Middle frontal gyrus (tissue), 1 donor: ENCODE measurements around the gene FRY.
A peak's percentile ranks its signal among the peaks of the same experiment; 100 is the strongest.

Source experiments
- DNase-seq: peaks from one replicate; pipeline ENCODE4 v3.0.0-alpha.2; 2015; ENCODE audit warnings: low spot score; ENCODE audit errors: extremely low spot score

The FRY gene

DNA sequence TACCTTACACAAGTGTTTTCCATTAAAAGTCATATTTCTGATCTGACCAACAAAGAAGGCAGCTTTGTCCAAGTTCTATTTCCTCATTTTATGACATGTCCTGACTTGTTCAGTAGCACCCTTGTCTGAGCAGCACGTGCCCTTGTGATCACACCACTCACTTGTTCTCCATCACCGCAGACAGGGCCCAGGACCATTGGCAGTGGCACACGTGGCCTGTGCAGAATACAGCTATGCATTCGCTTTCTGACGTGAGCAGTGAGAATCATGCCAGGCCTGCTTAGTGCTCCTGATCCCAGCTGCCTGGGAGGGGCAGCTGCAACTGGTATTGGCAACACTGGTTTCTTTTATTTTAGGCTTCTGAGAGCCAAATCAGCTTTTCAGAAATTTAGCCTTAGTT lies 134.2 kb downstream of the FRY start:
- peak; percentile 20 for DNase-seq

DNA sequence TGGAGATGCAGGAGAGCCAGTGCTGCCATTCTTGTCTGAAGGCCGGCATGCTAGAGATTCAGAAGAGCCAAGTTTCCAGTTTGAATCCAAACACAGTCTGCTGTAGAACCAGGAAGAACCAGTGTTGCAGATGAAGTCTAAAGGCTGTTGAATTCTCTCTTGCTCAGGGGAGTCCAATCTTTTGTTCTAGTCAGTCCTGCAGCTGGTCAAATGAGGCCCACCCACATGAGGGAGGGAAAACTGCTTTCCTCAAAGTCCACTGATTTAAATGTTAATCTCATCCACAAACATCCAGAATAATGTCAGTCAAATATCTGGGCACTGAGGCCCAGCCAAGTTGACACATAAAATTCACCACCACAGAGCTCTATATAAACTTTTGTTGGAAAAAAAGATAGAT lies 136.6 kb downstream of the FRY start:
- DNase-seq, result no peak

DNA sequence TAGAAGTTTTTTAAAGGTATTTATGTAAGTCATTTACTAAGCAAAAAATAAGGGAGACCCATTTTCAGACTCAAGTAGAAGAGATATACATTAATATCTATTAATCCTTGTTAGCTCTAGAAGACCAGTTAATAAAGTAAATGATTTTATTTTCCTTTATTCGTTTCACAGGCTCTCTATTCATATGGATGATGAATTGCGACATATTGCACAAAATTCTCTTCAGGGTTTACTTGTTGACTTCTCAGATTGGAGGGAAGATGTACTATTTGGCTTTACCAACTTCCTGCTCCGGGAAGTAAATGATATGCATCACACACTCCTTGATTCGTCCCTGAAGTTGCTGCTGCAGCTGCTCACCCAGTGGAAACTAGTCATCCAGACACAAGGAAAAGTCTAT lies 139.3 kb downstream of the FRY start:
- DNase-seq, result no peak

DNA sequence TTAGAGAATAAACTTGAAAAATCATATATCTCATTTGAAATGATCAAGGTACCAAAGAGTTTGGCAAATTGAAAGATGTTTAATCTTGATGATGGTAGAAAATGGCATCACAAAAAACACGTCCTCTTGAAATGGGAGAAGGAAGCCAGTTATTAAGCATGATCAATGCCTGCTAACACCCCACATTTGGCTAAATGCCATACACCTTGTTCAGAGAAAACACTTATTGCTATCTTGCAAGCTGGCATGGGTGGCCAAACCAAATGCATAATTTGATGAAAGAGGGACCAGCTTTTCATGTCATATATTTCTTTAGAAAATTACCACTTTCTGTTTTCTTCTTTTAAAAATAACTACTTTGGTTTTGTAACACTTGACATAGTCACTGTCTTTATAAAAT lies 142.3 kb downstream of the FRY start:
- DNase-seq, result no peak

DNA sequence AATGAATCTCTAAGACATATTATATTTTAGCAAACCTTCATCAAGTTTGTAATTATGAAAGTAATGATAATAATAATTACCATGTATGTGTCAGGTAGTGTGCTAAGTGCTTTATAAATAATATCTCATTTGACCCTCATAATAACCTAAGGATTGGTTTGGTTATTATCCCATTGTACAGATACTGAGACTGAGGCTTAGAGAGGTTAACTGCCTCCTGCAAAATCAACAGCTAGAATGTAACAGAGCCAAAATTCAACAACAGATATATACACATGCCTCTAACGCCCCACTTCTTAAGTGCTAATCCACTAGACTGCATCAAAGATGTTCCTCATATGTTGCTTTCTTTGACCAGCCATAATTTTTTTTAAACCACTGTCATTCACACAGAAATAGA lies 142.8 kb downstream of the FRY start:
- no peak for DNase-seq

DNA sequence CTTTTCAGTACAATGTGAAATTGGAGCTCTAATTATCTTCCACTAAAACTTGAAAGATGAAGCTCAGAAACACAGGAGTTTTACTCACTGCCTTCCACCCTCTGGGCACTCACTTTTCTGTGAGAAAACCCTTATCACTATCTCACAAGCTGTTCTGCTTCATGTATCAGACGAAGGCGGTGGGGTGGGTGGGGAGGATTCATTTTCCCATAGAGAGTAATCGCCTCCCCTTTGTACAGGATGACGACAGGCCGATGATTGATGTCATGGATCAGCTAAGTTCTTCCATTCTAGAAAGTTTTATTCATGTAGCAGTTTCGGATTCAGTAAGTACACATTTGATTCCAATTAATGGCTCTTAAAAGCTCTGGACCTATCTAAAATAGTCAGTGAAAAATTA lies 143.7 kb downstream of the FRY start:
- no peak for DNase-seq

DNA sequence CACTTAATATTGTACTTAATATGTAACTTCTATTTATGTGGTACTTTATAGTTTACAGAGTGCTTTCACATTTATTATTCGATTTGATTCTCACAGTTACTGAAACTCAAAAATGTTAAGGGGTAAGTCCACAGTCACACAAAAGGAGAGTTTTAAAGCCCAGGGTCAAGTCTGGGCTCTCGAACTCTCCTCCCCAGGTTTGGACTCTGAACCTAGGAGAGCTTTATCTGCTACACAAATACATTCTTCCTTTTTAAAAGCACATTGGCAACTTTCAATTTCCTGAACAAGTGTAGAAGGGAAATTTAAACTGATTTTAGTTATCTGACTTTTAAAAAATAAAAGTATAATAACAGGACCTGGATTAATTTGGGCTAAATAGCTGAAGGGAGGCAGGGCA lies 144.4 kb downstream of the FRY start:
- no peak for DNase-seq

DNA sequence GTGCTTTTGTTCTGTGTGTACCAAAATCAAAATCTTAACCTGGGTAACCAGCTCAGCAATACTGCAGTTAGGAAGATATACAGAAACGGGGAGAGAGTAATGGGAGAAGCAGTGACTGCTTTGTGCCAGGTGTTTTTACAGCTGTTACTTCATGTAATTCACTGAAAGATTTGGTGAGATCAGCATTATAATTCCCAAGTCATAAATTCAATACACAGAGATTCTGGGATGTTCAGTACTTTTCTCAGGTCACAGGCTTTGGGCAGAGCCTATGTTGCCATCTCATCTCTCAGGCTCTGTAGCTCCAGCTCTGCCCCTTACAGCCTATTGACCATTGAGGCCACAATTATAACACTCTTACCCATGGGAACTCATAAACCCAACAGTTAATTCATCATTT lies 145.1 kb downstream of the FRY start:
- DNase-seq, result no peak

DNA sequence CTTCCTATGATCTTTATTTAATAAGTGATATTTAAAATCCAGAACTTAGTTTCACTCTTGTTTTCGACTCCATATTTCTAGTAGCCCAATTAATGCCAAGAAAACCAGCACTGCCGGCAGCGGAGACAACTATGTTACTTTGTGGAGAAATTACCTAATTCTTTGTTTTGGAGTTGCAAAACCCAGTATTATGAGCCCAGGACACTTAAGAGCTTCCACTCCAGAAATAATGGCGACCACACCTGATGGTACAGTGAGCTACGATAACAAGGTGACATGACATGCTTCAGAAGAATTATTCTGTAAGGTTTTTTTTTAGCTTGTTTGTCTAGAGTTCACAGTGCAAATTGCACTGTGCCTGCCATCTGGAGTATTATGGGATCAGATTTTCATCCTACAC lies 147.2 kb downstream of the FRY start:
- no peak for DNase-seq

DNA sequence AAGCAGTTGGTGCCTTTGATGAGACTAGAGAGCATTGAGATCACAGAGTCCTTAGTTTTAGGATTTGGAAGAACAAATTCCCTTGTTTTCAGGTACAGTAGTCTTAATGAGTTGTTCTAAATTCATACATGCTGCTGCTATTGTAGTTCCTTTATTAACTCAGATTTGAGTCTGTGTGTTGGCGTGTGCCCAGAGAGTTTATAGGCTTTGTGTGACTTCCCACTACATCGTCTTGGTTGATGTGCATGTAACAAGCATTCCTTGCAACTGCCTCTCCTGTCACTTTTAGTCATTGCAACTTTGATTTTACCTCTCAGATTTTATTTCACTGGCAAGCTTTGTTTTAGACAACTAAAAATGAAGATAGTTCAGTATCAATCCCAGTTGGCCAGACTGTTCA lies 148.1 kb downstream of the FRY start:
- DNase-seq, result no peak

DNA sequence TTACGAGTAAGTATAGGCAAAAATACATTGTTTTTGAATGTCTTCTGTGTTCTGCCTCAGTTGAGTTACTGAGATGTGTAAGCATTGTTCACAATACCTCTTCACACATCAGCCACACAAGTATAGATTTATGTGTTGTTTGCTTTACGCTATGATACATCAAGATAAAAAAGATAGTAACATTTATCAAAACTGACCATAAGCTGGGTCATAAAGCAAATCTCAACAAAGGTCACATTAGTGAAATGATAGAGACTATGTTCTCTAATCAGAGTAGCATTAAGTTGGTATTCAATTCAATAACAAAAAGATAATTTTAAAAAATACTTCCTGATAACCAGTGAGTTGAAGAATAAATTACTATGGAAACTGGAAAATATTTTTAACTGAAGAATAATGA lies 156.1 kb downstream of the FRY start:
- no peak for DNase-seq

DNA sequence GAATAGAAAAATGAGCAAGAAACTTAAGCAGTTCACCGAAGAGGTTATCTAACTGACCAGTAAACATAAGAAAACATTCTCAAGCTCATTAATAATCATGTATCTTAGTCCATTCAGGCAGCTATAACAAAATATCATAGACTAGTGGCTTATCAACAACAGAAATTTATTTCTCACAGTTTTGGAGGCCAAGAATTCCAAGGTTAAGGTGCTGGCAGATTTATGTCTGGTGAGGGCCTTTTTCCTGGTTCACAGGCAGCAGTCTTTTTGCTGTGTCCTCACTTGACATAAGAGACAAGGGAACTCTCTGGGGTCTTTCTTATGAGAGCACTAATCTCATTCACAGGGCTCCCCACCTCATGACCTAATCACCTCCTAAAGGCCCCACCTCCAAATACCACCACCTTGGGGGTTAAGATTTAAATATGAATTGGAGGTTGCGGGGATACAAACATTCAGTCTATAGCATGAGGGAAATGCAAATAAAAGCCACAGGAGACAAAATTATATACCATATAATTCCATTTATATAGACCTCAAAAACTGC lies 160.0 kb downstream of the FRY start:
- no peak for DNase-seq

DNA sequence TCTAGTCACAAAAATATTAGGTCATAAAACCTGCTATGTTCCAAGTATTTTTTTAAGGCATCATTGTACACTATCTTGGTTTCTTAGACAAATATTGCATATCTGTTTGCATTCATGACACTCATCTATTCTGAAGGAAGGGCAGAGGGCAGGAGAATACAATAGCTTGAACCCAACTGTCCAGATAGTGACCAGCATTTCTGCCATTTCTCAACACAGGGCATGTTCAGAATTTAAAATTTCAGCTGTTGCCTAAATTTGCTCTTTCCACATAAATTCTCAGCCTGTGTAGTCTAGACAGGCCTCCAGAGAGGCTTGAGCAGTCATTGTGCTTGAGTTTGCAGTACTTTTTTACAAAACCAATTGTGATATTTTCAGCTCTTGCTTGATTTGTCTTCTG lies 164.1 kb downstream of the FRY start:
- no peak for DNase-seq

DNA sequence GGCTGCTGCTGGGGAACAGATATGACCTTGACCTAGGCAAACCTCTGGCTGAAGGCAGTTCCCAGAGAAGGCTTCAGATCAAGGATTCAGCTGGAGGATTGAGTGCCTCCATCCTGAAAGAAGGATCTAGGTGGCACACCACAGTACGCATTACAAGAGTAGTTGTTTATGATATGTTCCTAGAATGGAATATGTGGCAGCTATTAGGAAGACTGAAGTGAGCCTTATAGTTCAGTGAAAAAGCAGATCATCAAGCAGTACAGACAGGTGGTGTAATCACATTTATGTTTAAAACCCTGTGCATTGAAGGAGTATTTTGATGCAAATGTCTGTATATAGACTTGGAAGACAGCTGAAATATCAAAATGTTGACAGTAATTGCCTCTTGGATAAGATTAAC lies 167.6 kb downstream of the FRY start:
- no peak for DNase-seq

DNA sequence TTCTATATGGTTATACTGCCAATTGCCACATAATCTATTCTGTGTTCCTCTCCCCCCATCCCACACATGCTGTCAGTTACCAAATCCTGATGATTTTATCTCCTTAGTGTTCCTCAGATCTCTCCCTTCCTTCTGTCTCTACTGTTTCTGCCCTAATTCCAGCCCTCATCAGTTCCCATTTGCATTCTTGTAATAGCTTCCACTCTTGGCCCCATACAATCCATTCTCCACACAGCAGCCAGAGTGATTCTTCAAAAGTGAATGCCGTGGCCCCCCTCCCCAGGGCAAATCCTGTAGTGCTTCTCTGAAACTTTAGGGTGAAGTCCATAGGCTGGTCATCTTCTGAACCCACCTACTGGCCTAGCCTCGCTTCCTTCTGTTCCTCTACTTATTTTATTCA lies 169.2 kb downstream of the FRY start:
- DNase-seq, result no peak

DNA sequence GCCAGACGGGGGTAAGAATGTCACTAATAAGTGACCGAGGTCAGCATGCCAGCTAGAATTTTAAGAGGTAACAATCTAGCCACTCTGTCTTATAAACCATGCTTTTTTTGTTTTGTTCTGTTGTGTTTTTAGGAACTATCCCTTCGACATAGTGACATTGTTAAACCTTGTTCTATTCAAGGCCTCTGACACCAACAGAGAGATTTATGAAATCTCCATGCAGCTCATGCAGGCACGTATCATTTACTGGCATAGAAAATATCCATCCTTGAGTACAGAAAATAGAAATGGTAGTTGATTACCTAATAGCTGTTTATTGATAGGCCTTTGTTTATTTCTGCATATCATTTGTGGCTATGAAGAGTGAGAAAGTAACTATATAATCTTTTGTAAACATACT lies 170.2 kb downstream of the FRY start:
- no peak for DNase-seq

DNA sequence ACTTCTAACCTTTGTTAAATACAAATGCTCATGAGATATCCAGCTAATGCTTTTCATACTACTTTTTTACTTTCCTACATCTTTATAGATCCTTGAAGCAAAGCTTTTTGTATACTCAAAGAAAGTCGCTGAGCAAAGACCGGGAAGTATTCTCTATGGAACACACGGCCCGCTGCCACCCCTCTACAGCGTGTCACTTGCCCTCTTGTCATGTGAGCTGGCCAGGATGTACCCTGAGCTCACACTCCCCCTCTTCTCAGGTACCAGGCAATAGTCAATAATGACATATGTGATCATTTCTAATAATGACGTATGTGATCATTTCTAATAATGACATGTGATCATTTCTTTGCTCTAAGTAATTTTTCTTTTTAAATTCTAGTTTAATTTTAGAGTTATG lies 170.7 kb downstream of the FRY start:
- DNase-seq, result no peak

DNA sequence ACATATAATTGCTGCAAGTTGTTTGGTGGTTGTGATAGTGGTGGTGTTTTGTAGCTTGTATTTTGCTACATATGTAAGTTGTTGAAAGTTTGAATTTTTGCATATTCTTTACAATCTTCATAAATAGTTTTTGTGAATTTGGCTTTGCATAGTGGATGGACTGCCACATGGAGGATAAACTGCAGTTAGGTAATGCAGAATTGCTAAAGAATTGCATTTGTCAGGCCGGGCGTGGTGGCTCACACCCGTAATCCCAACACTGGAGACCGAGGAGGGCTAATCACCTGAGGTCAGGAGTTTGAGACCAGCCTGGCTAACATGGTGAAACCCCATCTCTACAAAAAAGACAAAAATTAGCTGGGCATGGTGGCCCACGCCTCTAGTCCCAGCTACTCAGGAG lies 171.6 kb downstream of the FRY start:
- DNase-seq, result no peak

DNA sequence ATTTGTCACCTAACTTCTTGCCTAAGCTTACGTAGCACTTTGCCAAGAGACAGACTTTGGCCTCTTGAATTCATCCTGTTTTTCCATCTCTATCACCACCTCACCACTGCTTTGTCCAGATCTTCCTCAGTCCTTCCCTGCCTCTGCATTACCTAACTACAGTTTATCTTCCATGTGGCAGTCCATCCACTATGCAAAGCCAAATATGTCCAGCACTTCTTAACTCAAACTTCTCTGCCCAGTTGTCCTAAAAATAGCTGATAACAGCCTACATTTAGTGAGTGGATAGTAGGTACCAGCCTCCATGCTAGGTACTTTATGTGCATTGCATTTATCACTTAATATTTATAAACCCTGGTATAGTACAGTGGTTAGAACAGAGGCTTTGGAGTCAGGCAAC lies 172.2 kb downstream of the FRY start:
- DNase-seq, result no peak

DNA sequence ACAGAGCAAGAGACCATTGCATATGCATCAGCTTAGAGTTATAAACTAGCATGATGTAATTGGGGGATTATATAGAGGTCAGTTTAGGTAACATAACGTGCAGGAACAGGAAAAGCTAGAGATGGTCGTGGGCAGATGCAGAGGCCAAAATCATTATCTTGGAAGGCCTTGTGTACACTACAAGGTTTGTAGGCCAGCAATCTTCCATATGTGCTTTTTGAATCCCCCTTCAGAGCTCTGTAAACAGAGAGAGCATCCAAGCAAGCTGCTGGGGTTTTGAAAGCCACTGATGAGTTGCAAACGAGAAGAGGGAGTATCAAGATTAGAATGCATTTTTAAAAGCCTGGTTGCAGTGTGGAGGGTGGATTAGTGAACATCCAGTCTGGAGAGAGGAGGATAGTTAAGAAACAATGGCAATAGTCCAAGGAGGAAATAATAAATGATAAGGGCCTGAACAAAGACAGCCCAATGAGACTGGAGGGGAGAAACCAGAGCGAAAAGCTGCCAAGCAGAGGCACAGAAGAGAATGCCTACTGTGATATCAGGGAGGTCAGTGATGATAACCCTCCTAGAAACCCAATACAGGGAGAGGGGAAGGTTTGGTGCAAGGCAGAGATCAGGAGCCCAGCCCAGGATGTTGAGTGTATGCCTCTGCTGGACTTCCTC lies 174.0 kb downstream of the FRY start:
- no peak for DNase-seq

DNA sequence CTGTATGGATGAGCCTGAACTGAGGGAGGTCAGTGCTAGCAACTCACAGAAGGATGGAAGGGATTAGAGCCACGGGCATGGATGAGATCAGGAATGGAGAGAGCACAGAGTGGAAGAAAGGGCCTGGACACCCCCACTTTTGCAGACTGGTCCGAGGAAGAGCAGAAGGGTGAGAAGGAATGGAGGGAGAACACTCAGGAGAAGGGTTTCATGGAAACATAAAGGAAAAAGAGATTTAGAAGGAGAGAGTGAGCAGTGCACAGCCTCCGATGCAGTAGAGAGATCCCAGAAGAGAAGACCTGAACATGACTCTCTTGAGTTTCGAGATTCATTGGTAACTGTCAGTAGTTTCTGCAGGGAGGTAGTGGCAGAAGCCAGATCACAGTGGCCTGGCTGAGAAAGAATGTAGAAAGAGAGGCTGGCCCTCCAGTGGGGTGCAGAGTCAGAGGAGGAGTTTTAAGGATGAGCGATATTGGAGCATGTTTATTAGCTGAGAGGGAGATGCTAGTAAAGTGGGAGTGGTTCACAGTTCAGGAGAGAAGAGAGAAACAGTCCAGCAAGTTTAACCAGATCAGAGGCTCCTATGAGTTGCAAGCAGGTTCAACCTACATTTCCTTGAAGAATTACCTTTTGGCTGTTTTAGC lies 174.6 kb downstream of the FRY start:
- DNase-seq, result no peak

DNA sequence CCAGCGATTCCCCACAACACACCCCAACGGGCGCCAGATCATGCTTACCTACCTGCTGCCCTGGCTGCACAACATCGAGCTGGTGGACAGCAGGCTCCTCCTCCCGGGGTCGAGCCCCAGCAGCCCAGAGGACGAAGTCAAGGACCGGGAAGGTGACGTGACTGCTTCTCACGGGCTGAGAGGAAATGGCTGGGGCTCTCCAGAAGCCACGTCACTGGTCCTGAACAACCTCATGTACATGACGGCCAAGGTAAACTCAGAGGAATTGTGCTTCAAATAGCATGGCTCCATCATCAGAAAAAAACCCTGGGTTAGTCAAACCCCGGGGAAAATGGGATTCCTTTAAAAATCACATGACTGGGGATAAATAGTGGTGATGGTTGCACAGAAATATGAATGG lies 177.3 kb downstream of the FRY start:
- DNase-seq, result no peak

DNA sequence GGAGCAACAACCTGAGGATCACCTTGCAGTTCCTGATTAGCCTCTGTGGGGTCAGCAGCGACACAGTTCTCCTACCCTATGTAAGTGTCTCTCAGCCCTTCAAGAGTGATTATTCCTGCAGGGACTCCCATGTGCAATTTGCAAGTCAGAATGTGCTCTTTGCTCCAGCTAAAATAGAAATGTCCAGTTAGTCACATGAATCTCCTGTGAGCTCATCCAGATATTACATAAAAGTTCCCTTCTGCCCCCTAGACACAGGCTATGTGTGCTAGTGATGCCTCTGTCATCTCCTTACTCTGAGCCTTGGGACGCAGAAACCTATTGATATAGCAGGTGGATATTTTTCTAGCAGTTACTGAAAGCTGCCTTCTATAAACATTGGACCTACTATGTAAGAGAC lies 178.1 kb downstream of the FRY start:
- DNase-seq, result no peak
